ENCODE measurements around the gene HYAL1. TPM values are rescaled to one million over a fixed set of nuclear protein-coding genes. Genes with fewer than 3 reads are reported as not detected.

Gene HYAL1
- total RNA-seq, 4 donors from 2014 or later, result 1.8 to 8.9 (median 4.8) TPM

- Histone ChIP-seq H3K9me3 (no peaks in the 10 kb centered on the region), H3K36me3 (peaks cover 0 to 40% (median 2%) of the 10 kb centered on the region in 3 donors), H3K4me1 (peaks cover 56 to 91% (median 57%) of the 10 kb centered on the region in 3 donors), H3K4me3 (peak overlapping the region in 1 of 4 donors; percentile 98), H3K27ac (peak overlapping the region; percentile 90 to 98 (median 96)), H3K27me3 (no peaks in the 10 kb centered on the region)
- TF ChIP-seq POLR2A (IDR thresholded peaks at IDR 0.05), result no peak
- TF ChIP-seq, protein P1, sequence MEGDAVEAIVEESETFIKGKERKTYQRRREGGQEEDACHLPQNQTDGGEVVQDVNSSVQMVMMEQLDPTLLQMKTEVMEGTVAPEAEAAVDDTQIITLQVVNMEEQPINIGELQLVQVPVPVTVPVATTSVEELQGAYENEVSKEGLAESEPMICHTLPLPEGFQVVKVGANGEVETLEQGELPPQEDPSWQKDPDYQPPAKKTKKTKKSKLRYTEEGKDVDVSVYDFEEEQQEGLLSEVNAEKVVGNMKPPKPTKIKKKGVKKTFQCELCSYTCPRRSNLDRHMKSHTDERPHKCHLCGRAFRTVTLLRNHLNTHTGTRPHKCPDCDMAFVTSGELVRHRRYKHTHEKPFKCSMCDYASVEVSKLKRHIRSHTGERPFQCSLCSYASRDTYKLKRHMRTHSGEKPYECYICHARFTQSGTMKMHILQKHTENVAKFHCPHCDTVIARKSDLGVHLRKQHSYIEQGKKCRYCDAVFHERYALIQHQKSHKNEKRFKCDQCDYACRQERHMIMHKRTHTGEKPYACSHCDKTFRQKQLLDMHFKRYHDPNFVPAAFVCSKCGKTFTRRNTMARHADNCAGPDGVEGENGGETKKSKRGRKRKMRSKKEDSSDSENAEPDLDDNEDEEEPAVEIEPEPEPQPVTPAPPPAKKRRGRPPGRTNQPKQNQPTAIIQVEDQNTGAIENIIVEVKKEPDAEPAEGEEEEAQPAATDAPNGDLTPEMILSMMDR (IDR thresholded peaks at IDR 0.05), result no peak
- WGBS, 2 donors, result 29 to 60% methylated on average over 4 of the region's 4 CpGs
- no peak for DNase-seq
- intact Hi-C loops (cut with DNase I), result loop anchor here (10.0 kb wide), 1 partner anchor 48 kb away; the partner anchor contains the start of gene LSMEM2
Measured at GRCh38 chr3:50323092-50323600, 19.8 kb upstream of the HYAL1 start.

DNA sequence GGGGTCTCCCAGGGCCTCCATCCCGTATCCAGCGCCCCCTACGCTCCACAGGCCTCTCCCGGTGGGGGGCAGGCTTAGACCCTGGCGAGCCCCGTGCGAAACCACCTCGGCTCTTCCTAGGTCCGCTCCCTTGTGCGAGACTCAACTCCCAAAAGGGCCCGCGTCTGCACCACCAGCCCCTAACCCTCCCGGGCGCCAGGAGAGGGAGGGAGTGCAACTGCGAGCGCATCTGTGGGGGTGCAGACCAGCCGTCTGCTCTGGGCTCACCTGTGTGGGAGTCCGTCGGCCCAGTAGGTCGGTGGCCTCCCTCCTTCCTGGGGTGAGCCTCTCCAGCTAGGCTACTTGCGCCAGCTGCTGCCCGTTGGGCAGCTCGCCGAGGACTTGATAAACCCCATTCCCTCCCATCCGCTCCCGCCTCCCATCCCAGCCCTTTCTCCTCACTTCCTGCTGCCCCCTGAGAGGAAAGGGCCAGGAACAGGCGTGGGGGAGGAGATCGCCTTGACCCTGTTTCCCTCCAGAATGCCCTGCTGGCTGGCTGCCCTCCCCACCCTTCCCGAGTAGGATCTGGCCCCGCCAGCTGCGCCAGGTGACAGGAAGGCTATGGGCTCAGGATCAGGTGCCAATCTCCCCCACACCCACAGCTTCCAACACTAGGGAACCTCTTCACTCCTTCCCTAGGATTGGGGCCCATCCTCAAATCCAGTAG lies 19.2 kb upstream of the HYAL1 start, which contains the start of gene HYAL2:
Gene HYAL2 (minus strand): TSS at position 360 of the 706 bp plus-strand sequence. CDS start 2,256 bp downstream, outside the sequence.
- Histone ChIP-seq H3K36me3 (peaks cover 0 to 46% (median 8%) of the 10 kb centered on the region in 3 donors), H3K4me3 (peak within 1 kb of the TSS; percentile 71 to 98 (median 82))
- 44 to 50% methylated on average over 6 to 8 of the region's 31 CpGs for WGBS, 2 donors

GRCh38 chr3:50322115-50322385 lies 18.7 kb upstream of the HYAL1 start:
- Histone ChIP-seq H3K27ac (peak overlapping the region; percentile 90 to 98 (median 96)), H3K4me3 (peak overlapping the region; percentile 71 to 98 (median 82)), H3K36me3 (peaks cover 0 to 51% (median 11%) of the 10 kb centered on the region in 3 donors), H3K9me3 (no peaks in the 10 kb centered on the region), H3K4me1 (peaks cover 61 to 93% (median 62%) of the 10 kb centered on the region in 3 donors), H3K27me3 (no peaks in the 10 kb centered on the region)
- no peak for TF ChIP-seq POLR2A (IDR thresholded peaks at IDR 0.05)
- TF ChIP-seq, protein P1 (IDR thresholded peaks at IDR 0.05), result no peak
- intact Hi-C loops (cut with DNase I), result loop anchor here (10.0 kb wide), 1 partner anchor 47 kb away; the partner anchor contains the start of gene LSMEM2
- WGBS, 2 donors, result 22 to 30% methylated on average over 4 to 11 of the region's 14 CpGs
- DNase-seq, result no peak

More for the DNA sequence above, 19.2 kb upstream of the HYAL1 start, which contains the start of gene HYAL2:
- DNase-seq, result no peak
- Histone ChIP-seq H3K27me3 (no peaks in the 10 kb centered on the region), H3K9me3 (no peaks in the 10 kb centered on the region), H3K27ac (peak within 1 kb of the TSS; percentile 90 to 98 (median 96)), H3K4me1 (peaks cover 61 to 93% (median 62%) of the 10 kb centered on the region in 3 donors)
- intact Hi-C loops (cut with DNase I), result loop anchor here (10.0 kb wide), 1 partner anchor 48 kb away; the partner anchor contains the start of gene LSMEM2
- TF ChIP-seq POLR2A (IDR thresholded peaks at IDR 0.05), result peak in 2 of 4 donors; percentile 5 to 10
- TF ChIP-seq, protein P1 (IDR thresholded peaks at IDR 0.05), result no peak

GRCh38 chr3:50321336-50322114 lies 18.2 kb upstream of the HYAL1 start:
- peak overlapping the region; percentile 71 to 98 (median 82) for H3K4me3 ChIP-seq
- no peaks in the 10 kb centered on the region for H3K27me3 ChIP-seq
- peaks cover 0 to 49% (median 11%) of the 10 kb centered on the region in 3 donors for H3K36me3 ChIP-seq
- H3K4me1 ChIP-seq, result peaks cover 60 to 93% (median 60%) of the 10 kb centered on the region in 3 donors
- DNase-seq, result peak; percentile 67
- TF ChIP-seq, protein P1 (IDR thresholded peaks at IDR 0.05), result peak; percentile 20 to 53 (median 28)
- TF ChIP-seq POLR2A (IDR thresholded peaks at IDR 0.05), result peak in 2 of 4 donors; percentile 50 to 61
- intact Hi-C loops (cut with DNase I), result loop anchor here (10.0 kb wide), 1 partner anchor 47 kb away; the partner anchor contains the start of gene LSMEM2
- no peaks in the 10 kb centered on the region for H3K9me3 ChIP-seq
- peak overlapping the region; percentile 90 to 98 (median 96) for H3K27ac ChIP-seq
- 0% methylated on average over 5 of the region's 59 CpGs; no CpG with 5 or more reads in 1 of the 2 donors for WGBS, 2 donors

All from esophagus squamous epithelium (tissue), 5 donors.